ENCODE measurements around the gene SSBP4.

DNA sequence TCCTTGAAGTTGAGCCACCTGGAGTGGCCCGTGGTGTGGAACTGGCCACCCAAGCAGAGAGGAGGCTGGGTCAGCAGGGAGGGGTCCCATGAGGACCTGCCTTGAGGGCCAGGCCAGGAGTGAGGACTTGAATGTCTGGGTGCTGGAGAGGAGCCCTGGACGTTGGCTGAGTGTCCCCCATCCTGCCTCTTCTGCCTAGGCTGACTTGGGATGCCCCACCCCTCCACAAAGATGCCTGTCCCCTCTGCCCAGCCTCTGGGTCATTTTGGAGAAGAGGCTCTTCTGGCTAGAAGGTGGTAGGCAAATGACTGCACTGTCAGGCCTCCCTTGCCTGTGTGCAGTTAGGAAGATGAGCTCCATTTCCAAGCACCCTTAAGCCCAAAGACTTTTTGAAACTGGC, 1.7 kb downstream of the SSBP4 start:
- TF ChIP-seq GATA2 (IDR thresholded peaks at IDR 0.05; ENCODE audit: low read depth, low read length), result no peak
- TF ChIP-seq GATA3 (IDR thresholded peaks at IDR 0.05; ENCODE audit: low read depth, low read length), result no peak

Data from SH-SY5Y (cell line).